GM12878 (cell line): ENCODE results near the gene DIPK1A. TPM values are rescaled to one million over a fixed set of nuclear protein-coding genes. Genes with fewer than 3 reads are reported as not detected.

Source experiments
- ATAC-seq: fragments of 200-7000 bp; cut with Tn5 transposase; 3 replicates; pipeline ENCODE4 v1.9.1; 2020; ENCODE audit warnings: mild to moderate bottlenecking, moderate library complexity
- BruUV-seq: library from RNA; stranded (reverse); fragments of 400-500 nt; replicated peaks from 2 replicates; lab custom pipeline; 2021; lab: Mats Ljungman, UMichigan
- CTCF ChIA-PET: fragments of 300-600 bp; sonication (Branson Sonifier 250); formaldehyde crosslinking; extraction: SDS; loops from one replicate; lab custom pipeline; 2021; ENCODE audit warnings: inconsistent platforms; lab: Yijun Ruan, JAX
- POLR2A ChIA-PET: fragments of 350-600 bp; formaldehyde crosslinking; extraction: SDS; loops from one replicate; lab custom pipeline; 2021; ENCODE audit warnings: inconsistent platforms; lab: Charles Lee
- RAD21 ChIA-PET: fragments of 300-600 bp; sonication (Branson Sonifier 250); formaldehyde crosslinking; loops from one replicate; lab custom pipeline; 2023; ENCODE audit warnings: antibody characterized with exemption; ENCODE audit not compliant: unreplicated experiment; lab: Charles Lee
- SMC1A ChIA-PET: fragments of 300-600 bp; sonication (Branson Sonifier 250); formaldehyde crosslinking; loops from one replicate; lab custom pipeline; 2023; ENCODE audit not compliant: unreplicated experiment, uncharacterized antibody; lab: Charles Lee
- DNase-seq: peaks from one replicate; pipeline ENCODE4 v3.0.0-alpha.2; 2011; ENCODE audit warnings: low read depth, low spot score
- FAIRE-seq: peaks from 3 replicates; lab custom pipeline; 2011; peaks lifted over from hg19 to GRCh38; lab: Jason Lieb, UNC
- H2AFZ ChIP-seq: 2 replicates; pipeline ENCODE4 v1.6.0; 2011; ENCODE audit warnings: low read depth, low read length, control low read depth; ENCODE audit not compliant: control insufficient read depth
- H3K27ac ChIP-seq: 2 replicates; pipeline ENCODE4 v1.5.1; 2011; ENCODE audit warnings: control low read depth; ENCODE audit not compliant: control insufficient read depth, insufficient read depth
- H3K27me3 ChIP-seq, 2 experiments: replicated peaks in 1 of 2; 2 replicates each; pipeline versions ENCODE4 v1.6.0 to v1.6.1; 2011; ENCODE audit warnings: low read length in 1 of 2; ENCODE audit not compliant: control insufficient read depth in 2 of 2, insufficient read depth in 2 of 2
- H3K36me3 ChIP-seq, 2 experiments: 2 replicates each; pipeline ENCODE4 v1.5.1; 2011; ENCODE audit warnings: low read length in 1 of 2; ENCODE audit not compliant: control insufficient read depth in 2 of 2, insufficient read depth in 2 of 2
- H3K4me1 ChIP-seq: 2 replicates; pipeline ENCODE4 v1.6.1; 2011; ENCODE audit warnings: mild to moderate bottlenecking, low read length, moderate library complexity, mixed read lengths; ENCODE audit not compliant: control insufficient read depth, insufficient read depth
- H3K4me2 ChIP-seq: 2 replicates; pipeline ENCODE4 v1.6.0; 2011; ENCODE audit warnings: control low read depth; ENCODE audit not compliant: control insufficient read depth, insufficient read depth
- H3K4me3 ChIP-seq: fragments of 200-600 bp; sonication (generic); 2 replicates; pipeline ENCODE4 v1.5.1; 2016
- H3K79me2 ChIP-seq: 2 replicates; pipeline ENCODE4 v1.6.0; 2011; ENCODE audit warnings: low read length; ENCODE audit not compliant: control insufficient read depth, insufficient read depth
- H3K9ac ChIP-seq: 2 replicates; pipeline ENCODE4 v1.8.0; 2011; ENCODE audit warnings: low read length, control low read depth, mixed read lengths; ENCODE audit not compliant: control insufficient read depth, insufficient read depth
- H3K9me3 ChIP-seq: replicated peaks from 3 replicates; pipeline ENCODE4 v1.5.1; 2011; ENCODE audit warnings: mild to moderate bottlenecking, low read length; ENCODE audit not compliant: control insufficient read depth, insufficient read depth
- H4K20me1 ChIP-seq: 2 replicates; pipeline ENCODE4 v1.6.0; 2011; ENCODE audit not compliant: control insufficient read depth, insufficient read depth
- ASH2L ChIP-seq: fragments of 300-600, 200-600 bp; sonication (generic); IDR thresholded peaks from 2 replicates; pipeline ENCODE4 v1.6.1; 2017; ENCODE audit warnings: low read depth, mild to moderate bottlenecking, borderline replicate concordance
- CBFB ChIP-seq: IDR thresholded peaks from 2 replicates; pipeline ENCODE4 v1.6.1; 2016; ENCODE audit warnings: antibody characterized with exemption, low read depth
- CHD2 ChIP-seq: IDR thresholded peaks from 2 replicates; pipeline ENCODE4 v1.6.1; 2011; ENCODE audit warnings: low read depth, low read length, improper control_type of control experiment, borderline replicate concordance
- GABPA ChIP-seq: IDR thresholded peaks from 2 replicates; pipeline ENCODE4 v1.6.1; 2014; ENCODE audit warnings: antibody characterized with exemption, low read depth, mild to moderate bottlenecking, inconsistent platforms
- MEF2B ChIP-seq: fragments of 450-650 bp; IDR thresholded peaks from 2 replicates; pipeline ENCODE4 v1.6.1; 2018; ENCODE audit warnings: mild to moderate bottlenecking, moderate library complexity; ENCODE audit not compliant: partially characterized antibody, poor library complexity, severe bottlenecking
- YBX1 ChIP-seq: fragments of 450-650 bp; IDR thresholded peaks from 2 replicates; pipeline ENCODE4 v1.6.1; 2016; ENCODE audit warnings: antibody characterized with exemption
- ZNF24 ChIP-seq: fragments of 450-650 bp; IDR thresholded peaks from 2 replicates; pipeline ENCODE4 v1.6.1; 2017; ENCODE audit warnings: antibody characterized with exemption, mild to moderate bottlenecking
- ZNF274 ChIP-seq: IDR thresholded peaks from one replicate; pipeline ENCODE4 v1.8.0; 2011; ENCODE audit not compliant: insufficient read length, insufficient read depth
- in situ Hi-C: fragments of 300-500 bp; cut with MboI; formaldehyde crosslinking; loops from 9 replicates; pipeline ENCODE4 v1.14.3; 2018; ENCODE audit warnings: mixed read lengths
- intact Hi-C: fragments of 100-400 bp; cut with micrococcal nuclease; formaldehyde crosslinking; loops from one replicate; pipeline ENCODE4 v1.14.2; 2022; ENCODE audit not compliant: unreplicated experiment
- polyA plus RNA-seq, 11 experiments: library from polyadenylated mRNA; depleted of rRNA in 4 of 11; unstranded in 6 of 11; stranded (reverse) in 5 of 11; fragments of >200 nt; fragmentation: Nextera tagmentation in 4 of 11; fragmentation: Illumina TruSeq in 1 of 11; extraction: Ambion mirVana in 4 of 11; extraction: Trizol in 1 of 11; gene quantifications; 1 replicate in 1 of 11; 2 replicates in 10 of 11; pipeline versions ENCODE4 v1.2.1 to v1.2.3, GENCODE V29; 2011 to 2016; ENCODE audit warnings: inconsistent platforms in 2 of 11, missing spikeins in 2 of 11, low read depth in 1 of 11
- total RNA-seq, 4 experiments: library from RNA; depleted of rRNA in 3 of 4; stranded (reverse); fragments of >200 nt in 3 of 4; fragmentation: Illumina TruSeq in 1 of 4; extraction: Trizol in 1 of 4; gene quantifications; 2 replicates each; pipeline versions ENCODE4 v1.2.1 to v1.2.3, GENCODE V29; 2013 to 2021
- TF ChIP-seq, protein P1 (sequence below): IDR thresholded peaks from 2 replicates; pipeline ENCODE4 v1.6.1; 2011; ENCODE audit warnings: low read depth, low read length, improper control_type of control experiment, borderline replicate concordance
- TF ChIP-seq, protein P2 (sequence below): IDR thresholded peaks from 2 replicates; pipeline ENCODE4 v1.6.1; 2012; ENCODE audit warnings: low read depth, low read length, improper control_type of control experiment
- TF ChIP-seq, protein P3 (sequence below): IDR thresholded peaks from 2 replicates; pipeline ENCODE4 v1.6.1; 2011; ENCODE audit warnings: borderline replicate concordance, low read depth, mild to moderate bottlenecking, moderate library complexity, mixed read lengths, low read length; ENCODE audit not compliant: insufficient read depth; ENCODE audit errors: extremely low read length
- TF ChIP-seq, protein P4 (sequence below): fragments of 450-650 bp; IDR thresholded peaks from 2 replicates; pipeline ENCODE4 v1.6.1; 2018; ENCODE audit warnings: borderline replicate concordance, mild to moderate bottlenecking; ENCODE audit not compliant: partially characterized antibody
- TF ChIP-seq, protein P5 (sequence below): IDR thresholded peaks from 2 replicates; pipeline ENCODE4 v1.6.1; 2012; ENCODE audit warnings: mild to moderate bottlenecking, low read depth, low read length

DIPK1A gene
- total and polyA plus RNA-seq, 10 of the 15 experiments (the other 5 are each of a cell fraction or from before 2014, with no cell fraction given): 4.9 to 15.0 (median 9.7) TPM

DNA sequence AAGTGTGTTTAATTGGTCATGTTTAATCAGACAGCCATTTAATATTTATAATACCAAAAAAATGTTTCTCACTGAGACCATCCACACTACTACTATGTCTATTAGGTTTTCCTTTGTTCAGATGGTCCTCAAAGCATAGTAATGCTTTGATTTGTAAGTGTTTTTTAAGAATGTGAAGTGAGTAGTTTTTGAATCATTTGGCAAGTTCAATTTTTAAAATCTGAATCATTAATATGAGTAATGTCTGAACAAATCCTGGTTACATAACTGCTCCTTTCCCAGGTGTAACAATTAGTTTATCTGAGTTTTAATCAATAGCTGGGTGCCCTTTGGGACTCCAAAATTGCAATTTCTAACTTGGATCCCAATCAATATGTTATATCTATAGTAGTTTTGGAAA is 152.9 kb downstream of the DIPK1A start:
- POLR2A ChIA-PET: no interaction called here
- RAD21 ChIA-PET: no interaction called here
- intact Hi-C loops: no loop called here
- no peaks in the 10 kb centered on the region for H3K36me3 ChIP-seq
- no peaks in the 10 kb centered on the region for H4K20me1 ChIP-seq
- no peaks in the 10 kb centered on the region; the same call in 1 of the 3 replicates for H3K9me3 ChIP-seq
- SMC1A ChIA-PET: no interaction called here
- no peak for TF ChIP-seq ZNF274
- TF ChIP-seq, protein P1, sequence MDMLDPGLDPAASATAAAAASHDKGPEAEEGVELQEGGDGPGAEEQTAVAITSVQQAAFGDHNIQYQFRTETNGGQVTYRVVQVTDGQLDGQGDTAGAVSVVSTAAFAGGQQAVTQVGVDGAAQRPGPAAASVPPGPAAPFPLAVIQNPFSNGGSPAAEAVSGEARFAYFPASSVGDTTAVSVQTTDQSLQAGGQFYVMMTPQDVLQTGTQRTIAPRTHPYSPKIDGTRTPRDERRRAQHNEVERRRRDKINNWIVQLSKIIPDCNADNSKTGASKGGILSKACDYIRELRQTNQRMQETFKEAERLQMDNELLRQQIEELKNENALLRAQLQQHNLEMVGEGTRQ: no peak
- TF ChIP-seq CHD2: no peak
- TF ChIP-seq, protein P2, sequence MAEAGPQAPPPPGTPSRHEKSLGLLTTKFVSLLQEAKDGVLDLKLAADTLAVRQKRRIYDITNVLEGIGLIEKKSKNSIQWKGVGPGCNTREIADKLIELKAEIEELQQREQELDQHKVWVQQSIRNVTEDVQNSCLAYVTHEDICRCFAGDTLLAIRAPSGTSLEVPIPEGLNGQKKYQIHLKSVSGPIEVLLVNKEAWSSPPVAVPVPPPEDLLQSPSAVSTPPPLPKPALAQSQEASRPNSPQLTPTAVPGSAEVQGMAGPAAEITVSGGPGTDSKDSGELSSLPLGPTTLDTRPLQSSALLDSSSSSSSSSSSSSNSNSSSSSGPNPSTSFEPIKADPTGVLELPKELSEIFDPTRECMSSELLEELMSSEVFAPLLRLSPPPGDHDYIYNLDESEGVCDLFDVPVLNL: no peak
- no peak for TF ChIP-seq ASH2L
- no peak for TF ChIP-seq MEF2B
- TF ChIP-seq, protein P3, sequence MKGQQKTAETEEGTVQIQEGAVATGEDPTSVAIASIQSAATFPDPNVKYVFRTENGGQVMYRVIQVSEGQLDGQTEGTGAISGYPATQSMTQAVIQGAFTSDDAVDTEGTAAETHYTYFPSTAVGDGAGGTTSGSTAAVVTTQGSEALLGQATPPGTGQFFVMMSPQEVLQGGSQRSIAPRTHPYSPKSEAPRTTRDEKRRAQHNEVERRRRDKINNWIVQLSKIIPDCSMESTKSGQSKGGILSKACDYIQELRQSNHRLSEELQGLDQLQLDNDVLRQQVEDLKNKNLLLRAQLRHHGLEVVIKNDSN: no peak
- no peak for TF ChIP-seq GABPA
- TF ChIP-seq, protein P4, sequence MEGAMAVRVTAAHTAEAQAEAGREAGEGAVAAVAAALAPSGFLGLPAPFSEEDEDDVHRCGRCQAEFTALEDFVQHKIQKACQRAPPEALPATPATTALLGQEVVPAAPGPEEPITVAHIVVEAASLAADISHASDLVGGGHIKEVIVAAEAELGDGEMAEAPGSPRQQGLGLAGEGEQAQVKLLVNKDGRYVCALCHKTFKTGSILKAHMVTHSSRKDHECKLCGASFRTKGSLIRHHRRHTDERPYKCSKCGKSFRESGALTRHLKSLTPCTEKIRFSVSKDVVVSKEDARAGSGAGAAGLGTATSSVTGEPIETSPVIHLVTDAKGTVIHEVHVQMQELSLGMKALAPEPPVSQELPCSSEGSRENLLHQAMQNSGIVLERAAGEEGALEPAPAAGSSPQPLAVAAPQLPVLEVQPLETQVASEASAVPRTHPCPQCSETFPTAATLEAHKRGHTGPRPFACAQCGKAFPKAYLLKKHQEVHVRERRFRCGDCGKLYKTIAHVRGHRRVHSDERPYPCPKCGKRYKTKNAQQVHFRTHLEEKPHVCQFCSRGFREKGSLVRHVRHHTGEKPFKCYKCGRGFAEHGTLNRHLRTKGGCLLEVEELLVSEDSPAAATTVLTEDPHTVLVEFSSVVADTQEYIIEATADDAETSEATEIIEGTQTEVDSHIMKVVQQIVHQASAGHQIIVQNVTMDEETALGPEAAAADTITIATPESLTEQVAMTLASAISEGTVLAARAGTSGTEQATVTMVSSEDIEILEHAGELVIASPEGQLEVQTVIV: no peak
- TF ChIP-seq ZNF24: no peak
- TF ChIP-seq, protein P5, sequence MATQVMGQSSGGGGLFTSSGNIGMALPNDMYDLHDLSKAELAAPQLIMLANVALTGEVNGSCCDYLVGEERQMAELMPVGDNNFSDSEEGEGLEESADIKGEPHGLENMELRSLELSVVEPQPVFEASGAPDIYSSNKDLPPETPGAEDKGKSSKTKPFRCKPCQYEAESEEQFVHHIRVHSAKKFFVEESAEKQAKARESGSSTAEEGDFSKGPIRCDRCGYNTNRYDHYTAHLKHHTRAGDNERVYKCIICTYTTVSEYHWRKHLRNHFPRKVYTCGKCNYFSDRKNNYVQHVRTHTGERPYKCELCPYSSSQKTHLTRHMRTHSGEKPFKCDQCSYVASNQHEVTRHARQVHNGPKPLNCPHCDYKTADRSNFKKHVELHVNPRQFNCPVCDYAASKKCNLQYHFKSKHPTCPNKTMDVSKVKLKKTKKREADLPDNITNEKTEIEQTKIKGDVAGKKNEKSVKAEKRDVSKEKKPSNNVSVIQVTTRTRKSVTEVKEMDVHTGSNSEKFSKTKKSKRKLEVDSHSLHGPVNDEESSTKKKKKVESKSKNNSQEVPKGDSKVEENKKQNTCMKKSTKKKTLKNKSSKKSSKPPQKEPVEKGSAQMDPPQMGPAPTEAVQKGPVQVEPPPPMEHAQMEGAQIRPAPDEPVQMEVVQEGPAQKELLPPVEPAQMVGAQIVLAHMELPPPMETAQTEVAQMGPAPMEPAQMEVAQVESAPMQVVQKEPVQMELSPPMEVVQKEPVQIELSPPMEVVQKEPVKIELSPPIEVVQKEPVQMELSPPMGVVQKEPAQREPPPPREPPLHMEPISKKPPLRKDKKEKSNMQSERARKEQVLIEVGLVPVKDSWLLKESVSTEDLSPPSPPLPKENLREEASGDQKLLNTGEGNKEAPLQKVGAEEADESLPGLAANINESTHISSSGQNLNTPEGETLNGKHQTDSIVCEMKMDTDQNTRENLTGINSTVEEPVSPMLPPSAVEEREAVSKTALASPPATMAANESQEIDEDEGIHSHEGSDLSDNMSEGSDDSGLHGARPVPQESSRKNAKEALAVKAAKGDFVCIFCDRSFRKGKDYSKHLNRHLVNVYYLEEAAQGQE: no peak
- TF ChIP-seq CBFB: no peak
- no peak for TF ChIP-seq YBX1
- TF ChIP-seq, all 136 proteins: peak for 0
- Histone ChIP-seq H3K79me2 (no peaks in the 10 kb centered on the region), H3K4me2 (no peak overlapping the region), H3K9ac (no peak overlapping the region), H3K4me3 (no peak overlapping the region), H3K27me3 (no peaks in the 10 kb centered on the region; a peak in 1 of 4 replicates), H3K27ac (no peak overlapping the region), H3K4me1 (no peaks in the 10 kb centered on the region), H2AFZ (no peak overlapping the region)
- BruUV-seq: no TSS peak
- DNase-seq (no peak), ATAC-seq (no peak), FAIRE-seq (no peak)
- in situ Hi-C loops: no loop called here
- CTCF ChIA-PET: interaction anchor here (2.3 kb wide), 1 partner anchor 10 kb away, joined by 7 read pairs; no protein-coding TSS in a partner anchor
